HG02852 (cell line): Measurements from ENCODE around the gene PDGFRB.

Experiments used
- ATAC-seq: cut with Tn5 transposase; IDR thresholded peaks from one replicate; pipeline ENCODE4 v1.9.1; 2021; ENCODE audit warnings: mild to moderate bottlenecking, moderate library complexity; ENCODE audit not compliant: unreplicated experiment

Gene PDGFRB

DNA sequence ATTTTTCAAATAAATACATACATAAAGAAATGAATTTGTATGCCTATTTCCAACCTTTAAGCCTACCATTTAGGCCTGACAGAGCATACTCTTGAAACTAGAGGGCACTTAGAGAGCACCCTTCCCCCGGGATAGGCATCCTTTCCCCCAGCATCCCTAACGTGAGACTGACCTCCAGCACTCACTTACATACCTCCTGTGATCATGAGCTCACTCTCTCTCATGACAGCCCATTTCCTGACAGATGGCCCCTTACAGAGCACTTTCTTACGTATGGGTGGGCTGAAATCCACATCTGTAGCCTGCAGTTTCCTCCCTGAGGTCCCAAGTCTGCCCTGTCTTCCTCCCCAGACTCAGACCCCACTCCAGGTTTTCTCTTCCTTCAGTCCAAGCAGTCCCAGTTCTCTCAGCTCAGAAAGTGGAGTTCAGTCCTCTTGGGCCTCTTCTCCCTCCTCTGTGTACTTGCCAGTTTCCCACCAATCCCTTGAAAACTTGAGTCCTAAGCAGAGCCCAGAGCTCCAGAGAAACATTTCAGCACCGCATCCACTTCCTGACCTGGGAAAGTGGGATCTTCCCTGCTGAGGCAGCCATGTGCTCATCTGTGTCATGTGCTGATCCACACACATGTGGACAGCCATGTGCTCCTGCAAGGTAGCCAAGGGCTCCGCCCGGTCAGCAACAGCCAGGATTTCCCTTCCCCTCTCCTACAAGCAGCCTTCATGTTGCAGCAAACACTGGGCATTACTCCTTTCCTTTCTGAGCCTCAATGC, 8.8 kb upstream of the PDGFRB start:
- ATAC-seq, result no peak

DNA sequence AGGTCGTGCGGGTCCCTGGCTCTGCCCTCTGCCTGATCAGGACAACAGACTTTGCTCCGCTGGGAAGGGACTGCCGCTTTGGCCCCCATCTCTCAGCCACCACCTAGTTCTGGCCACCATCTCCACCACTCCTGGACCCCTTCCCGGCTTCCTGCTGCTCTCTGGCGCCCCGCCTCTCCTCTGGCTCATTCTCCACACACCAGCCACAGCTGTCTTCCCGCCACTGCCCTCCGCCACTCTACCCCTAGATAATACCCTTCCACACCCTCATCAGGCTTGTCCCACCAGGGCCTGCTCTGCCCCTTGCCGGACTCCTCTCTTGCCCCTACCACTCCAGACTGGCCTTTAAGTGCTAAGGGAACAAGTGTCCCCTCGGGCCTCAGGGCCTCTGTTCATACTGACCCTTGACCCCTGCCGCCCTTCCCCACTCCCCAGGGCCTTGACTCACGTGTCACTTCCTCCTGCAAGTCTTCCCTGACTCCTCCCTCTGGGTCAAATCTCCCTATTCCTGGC, 8.0 kb upstream of the PDGFRB start:
- ATAC-seq, result no peak

DNA sequence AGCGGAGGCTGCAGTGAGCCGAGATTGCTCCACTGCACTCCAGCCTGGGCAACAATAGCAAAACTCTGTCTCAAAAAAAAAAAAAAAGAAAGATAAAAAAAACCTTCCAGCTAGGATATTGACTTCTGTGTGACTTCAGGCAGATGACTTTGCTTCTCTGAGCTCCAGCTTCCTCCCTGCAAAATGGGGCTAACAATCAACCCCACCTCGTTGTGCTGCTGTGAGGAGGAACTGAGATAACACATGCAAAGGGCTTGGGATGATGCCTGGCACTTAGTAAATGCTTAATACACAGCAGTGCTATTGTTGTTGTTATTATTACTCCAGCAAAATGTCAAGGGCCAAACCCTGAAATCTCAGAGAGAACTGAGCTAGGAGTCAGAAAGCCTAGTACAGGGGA, 7.4 kb upstream of the PDGFRB start:
- ATAC-seq, result no peak

DNA sequence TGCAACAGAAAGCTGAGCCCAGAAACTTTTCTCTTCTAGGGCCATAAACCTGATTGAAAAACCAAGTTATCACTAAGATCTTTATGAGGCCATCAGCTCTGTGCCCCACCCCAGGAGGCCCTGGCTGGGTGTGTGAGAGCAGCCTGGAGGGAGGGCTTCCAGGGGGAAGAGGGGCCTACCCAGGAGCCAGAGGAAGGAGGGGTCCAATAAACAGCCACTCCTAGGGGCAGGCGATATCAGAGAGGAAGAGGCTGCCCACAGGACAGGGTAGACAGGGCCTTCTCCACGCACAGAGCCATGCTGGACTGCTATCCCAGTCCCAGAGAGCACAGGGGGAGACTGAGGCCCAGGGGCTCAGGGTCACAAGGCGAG, 6.5 kb upstream of the PDGFRB start:
- ATAC-seq, result no peak

DNA sequence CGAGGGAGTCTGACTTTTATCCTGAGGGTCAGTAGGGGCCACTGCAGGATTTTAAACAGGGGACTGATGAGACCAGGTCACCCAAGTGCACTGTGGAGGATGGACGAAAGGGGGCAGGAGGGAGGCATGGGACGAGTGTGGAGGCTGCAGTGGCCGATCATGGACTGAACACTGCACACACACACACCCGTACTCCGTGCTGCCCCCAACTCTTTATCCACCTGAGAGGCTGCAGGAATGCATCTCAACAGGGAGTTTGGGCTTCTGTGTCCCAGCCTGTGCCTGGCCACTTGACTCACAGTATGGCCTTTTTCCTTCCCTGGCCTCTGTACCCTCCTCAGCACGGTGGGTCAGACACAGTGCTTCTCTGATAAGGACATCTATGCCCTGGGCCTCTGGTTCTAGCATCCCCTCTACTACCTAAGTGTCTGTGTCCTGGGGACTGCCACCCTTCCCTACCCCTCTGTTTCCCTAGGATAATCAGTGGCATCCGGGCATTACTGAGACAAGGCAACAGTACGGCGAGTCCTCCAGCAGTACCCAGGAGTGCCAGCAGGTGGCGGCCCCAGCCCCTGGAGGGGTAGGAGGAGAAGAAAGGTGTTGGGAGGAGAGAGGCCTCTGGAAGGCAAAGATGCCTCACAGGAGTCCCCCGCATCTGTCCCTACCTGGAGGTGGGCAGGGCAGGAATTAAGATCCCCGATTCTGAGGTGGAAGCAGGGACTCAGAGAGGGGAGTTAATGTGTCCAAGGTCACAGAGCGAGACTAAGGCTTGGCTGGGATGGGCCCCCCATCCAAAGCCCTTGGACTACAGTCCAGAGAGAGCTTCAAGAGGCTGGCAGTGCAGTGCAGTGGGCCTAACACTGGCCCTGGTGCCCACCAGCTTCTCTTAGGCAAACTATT, 5.8 kb upstream of the PDGFRB start:
- peak; percentile 78 for ATAC-seq

DNA sequence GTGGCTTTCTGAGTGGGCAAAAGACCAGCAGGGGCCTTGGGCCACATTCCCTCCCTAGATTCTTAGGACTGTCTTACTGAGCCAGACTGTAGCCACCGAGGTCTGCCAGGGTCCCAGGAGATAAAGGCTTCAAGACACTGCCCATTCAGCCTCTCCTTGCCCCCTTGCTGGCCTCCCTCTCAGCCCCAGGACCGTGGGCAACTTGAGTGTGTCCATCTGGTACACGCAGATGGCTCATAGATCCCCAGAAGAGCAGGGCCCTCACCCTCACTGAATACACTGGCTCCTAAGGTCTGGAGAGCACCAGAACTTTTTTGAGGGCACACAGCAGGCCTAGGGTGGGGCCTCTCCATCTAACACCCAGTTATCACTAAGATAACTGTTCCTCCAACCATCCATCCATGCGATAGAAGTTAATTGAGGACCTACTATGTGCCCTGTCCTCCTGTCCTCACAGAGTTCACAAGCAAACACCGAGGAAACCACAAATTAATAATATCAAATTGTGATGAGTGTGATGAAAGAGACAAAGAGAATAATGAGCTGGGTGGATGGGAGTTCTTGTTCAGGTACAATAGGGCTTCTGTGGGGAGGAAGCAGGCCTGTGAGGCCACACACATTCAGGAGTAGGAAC, 4.9 kb upstream of the PDGFRB start:
- no peak for ATAC-seq

DNA sequence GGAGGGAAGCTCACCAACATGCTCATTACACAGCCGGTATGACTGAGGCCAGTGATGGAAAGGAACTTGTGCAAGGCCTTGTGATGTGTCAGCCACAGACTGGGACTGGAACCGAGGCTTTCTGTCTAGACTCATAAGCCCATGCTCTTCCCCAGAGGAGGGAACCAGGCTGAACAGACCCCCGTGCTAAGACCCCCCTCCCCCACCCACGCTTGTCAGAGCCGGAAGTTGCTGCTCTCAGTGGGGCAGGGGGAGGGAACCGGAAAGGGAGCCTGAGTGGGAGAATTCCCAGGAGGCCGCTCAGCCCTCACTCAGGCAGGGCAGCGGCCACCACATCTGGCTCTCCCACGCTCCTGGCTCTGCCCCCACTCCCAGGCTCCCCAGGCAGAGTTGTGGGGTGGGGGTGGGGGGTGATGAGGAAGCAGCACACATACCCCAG, 4.1 kb upstream of the PDGFRB start:
- no peak for ATAC-seq

DNA sequence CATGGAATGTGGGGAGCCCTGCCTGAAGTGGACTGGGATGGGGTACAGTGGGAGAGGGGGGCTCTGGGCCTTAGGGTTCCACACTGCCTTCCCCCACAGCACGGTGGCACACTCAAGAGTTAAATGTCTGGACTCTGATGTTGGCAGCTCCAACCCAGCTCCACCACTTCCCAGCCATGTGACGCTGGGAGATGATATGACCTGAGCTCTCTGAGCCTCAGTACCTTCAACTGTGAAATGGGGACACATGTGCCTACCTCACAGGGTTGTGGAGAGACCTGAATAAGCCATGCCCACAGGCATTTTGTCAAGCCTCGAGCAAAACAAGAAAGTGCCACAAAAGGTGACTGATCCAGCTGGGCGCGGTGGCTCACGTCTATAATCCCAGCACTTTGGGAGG, 3.4 kb upstream of the PDGFRB start:
- no peak for ATAC-seq

DNA sequence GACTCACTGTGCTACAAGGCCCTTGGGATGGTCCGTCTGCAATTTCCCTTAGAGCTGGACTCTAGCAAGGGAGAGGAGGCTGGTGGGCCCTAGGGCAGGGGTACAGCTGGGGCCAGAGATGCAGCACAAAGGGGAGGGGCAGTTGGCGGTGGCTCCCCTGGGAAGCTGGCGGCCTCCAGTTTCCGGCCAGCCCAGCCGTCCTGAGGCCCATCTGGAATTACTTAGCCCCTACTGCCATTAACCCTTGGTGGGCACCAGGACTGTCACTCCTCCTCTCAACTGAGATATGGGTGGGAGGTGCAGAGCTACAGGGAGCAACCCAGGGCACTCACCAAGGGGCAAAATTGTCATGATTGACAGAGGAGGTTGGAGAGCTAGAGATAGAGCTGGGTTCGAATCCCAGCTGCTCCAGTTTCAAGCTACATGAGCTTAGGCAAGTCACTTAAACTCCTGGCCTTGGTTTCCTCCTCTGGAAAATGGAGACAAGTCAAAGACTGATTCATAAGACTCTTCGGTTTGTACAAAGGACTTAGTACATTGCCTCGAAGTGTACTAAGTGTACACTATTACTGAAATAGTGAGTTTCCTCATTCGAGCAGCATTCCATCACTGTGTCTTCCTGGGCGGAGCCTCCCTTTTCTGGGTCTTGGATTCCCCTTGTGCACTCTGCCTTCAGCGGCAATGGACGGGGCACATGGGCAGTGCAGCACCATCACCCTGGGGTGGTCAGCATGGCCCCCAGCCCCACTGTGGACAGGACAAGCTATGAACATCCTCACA, 2.7 kb upstream of the PDGFRB start:
- no peak for ATAC-seq

DNA sequence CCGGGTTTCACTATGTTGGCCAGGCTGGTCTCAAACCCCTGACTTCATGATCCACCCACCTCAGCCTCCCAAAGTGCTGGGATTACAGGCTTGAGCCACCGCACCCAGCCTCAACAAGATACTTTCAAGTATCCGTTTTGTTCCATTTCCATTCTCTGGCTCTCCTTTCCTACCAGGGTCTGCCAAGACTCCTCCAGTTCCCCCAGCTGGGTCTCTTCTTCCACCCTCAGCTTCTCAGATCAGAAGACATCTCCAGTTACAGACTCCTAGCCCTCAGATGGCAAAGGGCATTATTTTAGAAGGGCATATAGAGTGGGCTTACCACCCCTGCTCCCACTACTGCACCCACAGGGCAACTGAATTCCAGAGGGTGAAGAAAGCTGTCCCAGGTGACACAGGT, 1.5 kb upstream of the PDGFRB start:
- no peak for ATAC-seq

DNA sequence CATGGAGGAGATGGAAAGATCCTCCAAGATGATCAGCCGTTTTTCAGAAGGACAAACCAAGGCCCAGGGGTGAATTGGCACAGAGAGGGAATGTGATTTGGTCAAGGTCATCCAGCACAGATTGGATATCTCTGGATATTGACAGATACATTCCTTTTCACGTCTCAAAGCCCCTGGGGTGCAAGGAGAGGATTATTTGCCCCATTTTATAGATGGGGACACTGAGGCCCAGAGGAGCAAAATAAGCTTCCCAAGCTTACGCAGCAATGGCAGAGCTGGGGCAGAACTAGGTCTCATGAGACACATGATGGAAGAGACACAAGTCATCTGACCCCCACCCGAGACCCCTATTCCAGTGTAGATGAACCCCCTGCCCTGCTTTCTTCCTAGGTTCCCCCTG, 895 bp upstream of the PDGFRB start:
- no peak for ATAC-seq

DNA sequence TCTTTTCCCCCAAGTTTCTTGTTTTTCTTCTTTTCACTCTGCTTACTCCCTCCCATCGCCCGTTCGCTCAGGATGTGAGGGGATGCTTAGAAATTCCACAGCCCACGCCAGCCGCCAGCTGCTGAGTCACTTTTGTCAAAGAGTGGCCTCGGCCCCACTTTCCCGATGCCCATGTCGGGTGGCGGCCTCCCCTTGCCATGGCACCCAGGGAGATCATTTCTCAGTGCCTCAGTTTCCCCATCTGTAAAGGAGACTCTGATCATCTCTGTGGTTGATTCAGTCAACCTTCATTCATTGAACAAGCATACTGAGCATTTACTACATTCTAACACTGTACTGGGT, 353 bp upstream of the PDGFRB start:
- ATAC-seq, result no peak

DNA sequence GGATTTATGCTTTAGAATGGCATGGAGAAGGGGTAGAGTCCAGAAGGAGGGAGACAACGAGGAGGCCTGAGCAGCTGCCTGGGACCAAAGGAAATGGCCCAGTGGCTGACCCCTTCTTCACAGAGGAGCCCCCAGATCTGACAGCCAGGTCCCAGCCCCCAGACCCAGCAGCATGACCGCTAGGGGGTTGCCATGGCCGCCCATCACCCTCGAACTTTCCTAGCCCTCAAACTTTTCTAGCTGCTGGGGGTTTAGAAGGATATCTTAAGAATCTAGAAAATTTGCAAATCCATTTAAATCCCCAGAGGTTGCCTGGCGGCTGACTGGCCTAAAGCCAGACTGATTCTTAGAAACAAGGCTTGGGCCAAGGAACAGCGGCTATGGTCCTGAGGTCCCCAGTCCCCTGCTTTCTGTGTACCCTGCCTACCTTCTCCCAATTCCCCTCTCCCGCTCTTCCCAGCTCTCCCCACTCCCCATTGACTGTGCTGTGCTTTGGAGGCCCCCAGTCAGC, 972 bp downstream of the PDGFRB start:
- ATAC-seq, result no peak

DNA sequence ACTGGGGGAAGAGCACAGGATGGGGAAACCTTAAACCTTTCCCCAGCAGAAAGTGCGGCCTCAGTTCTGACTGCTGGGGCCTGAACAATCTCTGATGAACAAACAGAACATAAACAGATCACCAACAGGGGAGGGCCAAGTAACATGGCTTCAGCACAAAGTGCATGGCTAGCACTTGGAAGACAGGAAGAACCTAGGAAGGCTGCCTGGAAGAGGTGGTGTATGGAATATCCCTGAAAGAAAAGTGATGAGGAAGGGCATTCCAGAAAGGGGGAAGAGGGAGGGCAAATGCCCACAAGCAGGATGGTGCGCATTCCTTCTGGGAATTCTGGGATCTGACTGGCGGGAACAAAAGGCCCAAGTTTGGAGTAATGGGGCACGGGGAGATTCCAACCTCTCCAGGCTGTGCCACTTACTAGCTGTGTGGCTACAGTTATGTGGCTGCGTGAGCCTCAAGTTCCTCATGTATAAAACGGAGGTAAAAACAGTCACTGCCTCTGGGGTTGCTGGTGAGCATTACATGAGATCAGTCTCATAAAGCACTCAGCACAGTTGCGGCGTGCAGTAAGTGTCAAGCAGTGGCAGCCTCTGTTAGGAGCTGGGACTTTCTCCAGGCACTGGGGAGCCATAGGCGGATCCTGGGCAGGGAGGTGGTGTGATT, 1.6 kb downstream of the PDGFRB start:
- ATAC-seq, result no peak

DNA sequence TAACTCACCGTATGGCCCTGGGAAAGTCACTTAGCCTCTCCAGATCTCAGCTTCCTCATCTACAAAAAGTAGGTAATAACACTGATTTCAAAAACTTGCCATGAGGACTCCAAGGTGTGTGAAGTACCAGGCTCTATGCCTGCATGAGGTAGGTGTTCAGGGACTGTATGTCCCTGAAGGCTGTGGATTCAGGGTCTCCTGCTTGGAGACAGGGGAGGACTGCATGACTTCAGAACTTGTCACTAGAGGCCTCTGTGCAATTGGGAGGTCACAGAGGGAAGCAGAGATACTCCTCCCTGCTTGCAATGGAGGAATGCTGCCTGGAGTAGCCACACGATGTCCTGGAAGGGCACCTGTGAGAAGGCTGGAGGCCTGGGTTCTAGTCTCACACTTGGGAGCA, 2.2 kb downstream of the PDGFRB start:
- ATAC-seq, result no peak

DNA sequence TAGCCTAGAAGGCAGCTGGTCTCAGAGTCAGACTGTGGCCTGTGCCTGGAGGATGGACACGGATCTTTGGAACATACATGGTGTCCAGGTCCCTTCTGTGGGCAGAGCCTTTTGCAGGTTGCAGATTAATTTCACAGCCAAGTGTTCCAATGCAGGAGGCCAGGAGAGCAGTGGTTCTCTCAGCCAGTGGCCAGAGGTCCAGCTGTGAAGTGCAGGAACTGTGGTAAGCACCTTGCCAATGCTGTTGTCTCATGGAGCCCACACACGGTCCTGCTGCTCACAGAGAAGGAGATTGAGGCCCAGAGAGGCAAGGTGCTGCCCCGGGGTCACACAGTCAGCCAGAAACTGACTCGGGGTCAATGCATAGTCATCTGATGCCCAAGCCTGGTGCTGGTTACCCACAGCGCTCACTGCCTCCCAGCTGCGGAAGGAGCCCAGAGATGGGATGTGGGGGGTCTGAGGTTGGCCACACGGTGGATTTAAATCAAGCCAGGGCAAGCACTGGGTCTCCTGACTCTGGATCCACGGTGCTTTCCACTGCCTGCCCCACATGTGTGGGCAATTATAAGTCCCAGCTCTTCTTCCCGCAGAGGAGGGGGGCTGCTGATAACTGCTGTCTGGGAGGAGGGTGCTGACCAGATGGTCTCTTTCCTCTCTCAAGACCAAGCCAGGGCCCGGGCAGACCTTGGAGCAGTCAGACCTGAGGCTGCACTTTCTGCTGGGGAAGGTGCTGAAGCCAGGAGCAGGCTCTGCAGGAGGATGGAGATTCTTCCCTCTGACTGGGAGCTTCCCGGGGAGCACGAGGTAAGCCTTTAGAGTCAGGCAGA, 2.8 kb downstream of the PDGFRB start:
- ATAC-seq, result no peak

DNA sequence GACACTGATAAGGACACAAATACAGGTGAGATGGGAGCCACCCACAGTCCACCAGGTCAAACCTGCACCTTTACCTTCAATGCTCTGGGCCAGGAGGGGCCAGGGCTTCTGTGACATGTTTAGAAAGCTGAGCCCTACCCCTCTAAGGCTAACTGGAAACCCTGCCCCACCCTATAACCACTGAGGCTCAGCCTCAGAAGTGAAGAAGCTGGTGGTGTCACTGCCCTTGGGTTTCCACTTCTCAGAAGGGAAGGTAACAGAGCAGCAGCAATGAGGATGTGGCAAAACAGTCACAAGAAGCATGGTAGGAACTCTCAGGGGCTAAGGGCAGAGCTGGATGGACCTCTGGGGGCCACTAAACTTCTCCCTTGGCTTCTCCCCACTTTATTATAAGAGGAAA, 6.0 kb downstream of the PDGFRB start:
- no peak for ATAC-seq

DNA sequence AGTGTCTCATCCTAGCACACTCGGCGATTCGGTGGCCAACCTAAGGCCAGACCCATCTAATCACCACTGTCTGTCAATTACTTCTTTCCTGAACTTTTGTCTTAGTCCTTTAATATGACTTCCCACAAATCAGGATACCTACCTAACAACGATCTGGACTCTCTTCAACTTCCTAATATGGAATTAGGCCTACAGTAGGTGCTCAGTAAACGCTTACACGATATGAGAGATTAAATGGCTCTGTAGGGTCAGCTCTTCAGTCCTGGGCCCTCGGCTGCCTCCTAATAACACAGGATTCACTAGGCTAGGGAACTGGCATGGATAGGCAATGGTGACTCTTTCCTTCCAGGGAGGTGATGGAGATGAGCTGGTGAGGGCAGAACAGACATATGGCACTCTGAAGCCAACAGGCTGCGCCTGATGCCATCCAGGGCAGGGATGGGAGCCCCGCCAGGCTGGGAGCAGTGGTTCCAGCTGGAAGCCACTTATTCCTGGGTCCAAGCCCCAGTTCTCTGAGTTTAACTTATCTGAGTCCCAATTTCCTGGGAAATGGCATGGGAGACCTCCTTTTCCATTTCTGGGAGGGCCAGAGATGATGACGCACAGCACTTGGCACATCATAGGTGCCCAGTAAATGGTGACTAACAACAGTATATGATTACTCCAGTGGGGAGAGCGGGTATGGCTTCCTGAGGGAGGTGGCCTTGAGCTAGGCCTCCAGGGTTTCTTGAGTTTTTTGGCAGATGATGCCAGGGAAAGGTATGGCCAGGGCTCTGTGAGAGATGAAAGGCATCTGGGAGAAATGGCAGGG, 7.3 kb downstream of the PDGFRB start:
- no peak for ATAC-seq
